ENCODE results near the gene CDH12.
"Not testable (repeated sequence)": the region's sequence is repeated elsewhere in the genome, so short reads cannot be mapped to it uniquely, and the experiment has no call there.

DNA sequence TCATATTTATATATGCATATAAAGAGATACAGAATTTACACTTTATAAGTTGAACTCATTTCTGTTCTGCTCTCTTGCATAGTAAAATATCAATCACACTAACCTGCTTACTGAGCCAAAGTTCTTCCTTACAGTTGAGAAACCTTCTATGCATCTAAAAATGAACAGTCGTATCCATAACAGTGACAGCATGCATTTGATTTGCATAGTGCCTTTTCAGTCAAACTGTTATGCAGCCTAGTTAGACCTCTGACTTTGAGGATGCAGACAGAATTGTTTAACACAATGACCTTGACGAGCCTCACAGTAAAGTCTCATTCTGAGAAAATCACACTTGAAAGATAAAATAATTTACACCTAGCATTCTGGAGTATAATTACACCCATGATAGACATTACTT is 683.9 kb downstream of the CDH12 start:
- TF ChIP-seq MYC (IDR thresholded peaks at IDR 0.05; ENCODE audit: low read depth, low read length); POLR2AphosphoS5 (IDR thresholded peaks at IDR 0.05; ENCODE audit: insufficient read depth, low read depth, low read length): not testable (repeated sequence)
- TF ChIP-seq, protein P1, sequence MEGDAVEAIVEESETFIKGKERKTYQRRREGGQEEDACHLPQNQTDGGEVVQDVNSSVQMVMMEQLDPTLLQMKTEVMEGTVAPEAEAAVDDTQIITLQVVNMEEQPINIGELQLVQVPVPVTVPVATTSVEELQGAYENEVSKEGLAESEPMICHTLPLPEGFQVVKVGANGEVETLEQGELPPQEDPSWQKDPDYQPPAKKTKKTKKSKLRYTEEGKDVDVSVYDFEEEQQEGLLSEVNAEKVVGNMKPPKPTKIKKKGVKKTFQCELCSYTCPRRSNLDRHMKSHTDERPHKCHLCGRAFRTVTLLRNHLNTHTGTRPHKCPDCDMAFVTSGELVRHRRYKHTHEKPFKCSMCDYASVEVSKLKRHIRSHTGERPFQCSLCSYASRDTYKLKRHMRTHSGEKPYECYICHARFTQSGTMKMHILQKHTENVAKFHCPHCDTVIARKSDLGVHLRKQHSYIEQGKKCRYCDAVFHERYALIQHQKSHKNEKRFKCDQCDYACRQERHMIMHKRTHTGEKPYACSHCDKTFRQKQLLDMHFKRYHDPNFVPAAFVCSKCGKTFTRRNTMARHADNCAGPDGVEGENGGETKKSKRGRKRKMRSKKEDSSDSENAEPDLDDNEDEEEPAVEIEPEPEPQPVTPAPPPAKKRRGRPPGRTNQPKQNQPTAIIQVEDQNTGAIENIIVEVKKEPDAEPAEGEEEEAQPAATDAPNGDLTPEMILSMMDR (IDR thresholded peaks at IDR 0.05; ENCODE audit: extremely low read depth in 1 of 2, insufficient read depth in 1 of 2, low read depth in 1 of 2, low read length in 2 of 2) = not testable (repeated sequence)

Data from endothelial cell of umbilical vein (primary cell).